GM12874 (cell line): ENCODE measurements around the gene ADM5.

ENCODE experiments used
- CTCF ChIP-seq: IDR thresholded peaks from 2 replicates; pipeline ENCODE4 v1.5.1; 2011; ENCODE audit warnings: low read depth, mild to moderate bottlenecking, control low read depth, low read length, moderate library complexity; ENCODE audit not compliant: insufficient read depth

ADM5 gene

GRCh38 chr19:49655570-49656455, 33.6 kb upstream of the ADM5 start:
- no peak for TF ChIP-seq CTCF

GRCh38 chr19:49656456-49657109, 32.8 kb upstream of the ADM5 start:
- no peak for TF ChIP-seq CTCF

GRCh38 chr19:49657493-49658138, 31.8 kb upstream of the ADM5 start:
- no peak for TF ChIP-seq CTCF

DNA sequence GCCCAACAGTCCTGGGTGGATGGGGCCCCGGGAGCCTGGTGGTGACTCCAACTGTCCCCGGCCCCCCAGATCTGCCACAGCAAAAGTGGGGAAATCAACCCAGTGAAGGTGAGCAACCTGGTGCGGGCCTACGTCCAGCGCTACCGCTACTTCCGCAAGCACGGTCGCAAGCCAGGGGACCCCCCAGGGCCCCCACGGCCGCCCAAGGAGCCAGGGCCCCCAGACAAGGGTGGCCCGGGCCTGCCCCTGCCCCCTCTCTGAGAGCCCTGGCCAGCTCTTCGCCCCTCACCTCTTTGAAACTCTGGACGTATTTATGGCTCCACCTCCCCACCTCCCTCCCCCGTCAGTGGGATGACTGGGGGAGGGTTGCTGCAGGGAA, 31.3 kb upstream of the ADM5 start:
- no peak for TF ChIP-seq CTCF

GRCh38 chr19:49658566-49659442, 30.6 kb upstream of the ADM5 start:
- TF ChIP-seq CTCF = no peak

DNA sequence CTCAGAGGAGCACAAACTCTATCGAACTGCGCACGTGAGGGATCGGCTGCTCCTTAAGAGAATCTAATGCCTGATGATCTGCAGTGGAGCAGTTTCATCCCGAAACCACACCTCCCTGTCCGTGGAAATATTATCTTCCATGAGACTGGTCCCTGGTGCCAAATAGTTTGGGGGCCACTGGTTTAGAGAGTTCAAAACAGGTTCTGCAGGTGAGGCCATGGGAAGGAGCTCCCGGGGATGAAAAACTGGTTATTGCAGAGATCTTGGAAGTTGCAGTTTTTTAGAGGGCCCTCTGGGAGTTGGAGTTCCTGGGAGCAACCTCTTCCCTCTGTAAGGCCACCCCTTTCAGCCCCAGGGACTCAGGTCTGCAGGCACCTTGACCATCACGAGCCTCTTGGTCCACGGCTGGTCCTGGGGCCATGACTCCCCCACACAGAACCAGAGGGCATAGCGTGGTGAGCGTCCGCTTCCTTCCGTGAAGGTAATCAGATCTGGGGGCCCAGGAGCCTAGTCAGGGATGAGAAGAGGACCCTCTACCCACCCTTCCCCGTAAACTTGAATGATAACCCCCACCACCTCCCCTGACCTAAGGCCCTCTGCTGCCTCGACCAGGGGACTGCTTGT, 28.9 kb upstream of the ADM5 start:
- no peak for TF ChIP-seq CTCF
